Measurements from ENCODE around the gene TEX19. TPM values are rescaled to one million over a fixed set of nuclear protein-coding genes. Genes with fewer than 3 reads are reported as not detected.

TEX19 gene
- total and polyA plus RNA-seq, 10 of the 15 experiments (the other 5 are each of a cell fraction or from before 2014, with no cell fraction given), result 0.03 to 0.32 (median 0.13) TPM; not detected in 3

DNA sequence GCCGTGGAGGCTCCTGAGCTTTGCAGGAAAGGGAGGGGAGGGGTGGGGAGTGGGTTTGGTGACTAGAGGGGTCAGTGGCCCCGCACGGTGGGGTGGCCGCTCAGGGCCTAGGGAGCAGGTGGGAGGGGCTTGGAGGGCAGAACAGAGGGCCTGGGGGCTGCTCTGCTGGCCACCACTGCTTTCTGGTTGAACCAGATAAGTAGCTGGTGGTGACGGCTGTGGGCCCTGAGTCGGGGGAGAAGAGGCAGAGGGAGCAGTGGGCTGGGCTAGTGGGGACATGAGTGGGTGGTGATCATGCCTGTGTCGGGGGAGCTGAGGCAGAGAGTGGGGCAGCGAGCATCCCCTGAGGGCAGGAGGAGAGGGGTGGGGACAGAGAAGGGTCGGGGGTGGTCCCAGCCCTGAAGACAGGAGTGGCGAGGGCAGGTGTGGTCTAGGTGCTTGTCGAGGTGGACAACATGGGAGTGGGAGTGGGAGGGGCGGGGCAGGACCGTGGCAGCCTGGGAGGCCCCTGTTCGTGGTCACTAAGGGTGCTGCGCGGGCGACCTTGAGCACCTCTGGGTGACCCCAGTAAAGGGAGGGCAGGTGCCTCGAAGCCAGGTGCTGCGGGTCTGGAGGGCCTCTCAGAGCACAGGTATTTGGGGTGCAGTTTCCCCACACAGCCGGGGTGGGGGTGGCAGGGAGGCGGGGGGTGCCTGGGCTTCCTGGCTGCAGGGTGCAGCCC lies 35.4 kb upstream of the TEX19 start:
- H3K79me2 ChIP-seq (ENCODE audit: control insufficient read depth, insufficient read depth, low read length), result no peaks in the 10 kb centered on the region
- H3K27ac ChIP-seq (ENCODE audit: control insufficient read depth, insufficient read depth), result no peak overlapping the region
- SMC1A ChIA-PET (ENCODE audit: uncharacterized antibody, unreplicated experiment), result interaction anchor here (1.8 to 4.1 kb wide), 2 partner anchors 22 to 26 kb away, joined by 3 to 42 read pairs; no protein-coding TSS in a partner anchor
- no peaks in the 10 kb centered on the region; a peak in 1 of 4 replicates for H3K27me3 ChIP-seq (replicated peaks in 1 of 2; ENCODE audit: control insufficient read depth in 2 of 2, insufficient read depth in 2 of 2, low read length in 1 of 2)
- no peak overlapping the region for H3K4me3 ChIP-seq
- no TSS peak for BruUV-seq (replicated peaks)
- FAIRE-seq (no peak), ATAC-seq (no peak), DNase-seq (ENCODE audit: low read depth, low spot score) (no peak)
- RAD21 ChIA-PET (ENCODE audit: unreplicated experiment), result interaction anchor here (1.2 to 6.5 kb wide), 3 partner anchors 23 to 88 kb away, joined by 3 to 77 read pairs (median 5); no protein-coding TSS in a partner anchor
- in situ Hi-C loops (cut with MboI), result no loop called here
- intact Hi-C loops (cut with micrococcal nuclease; ENCODE audit: unreplicated experiment), result loop anchor here (2.0 kb wide), 1 partner anchor 117 kb away; no protein-coding TSS in a partner anchor
- no peak overlapping the region for H3K9ac ChIP-seq (ENCODE audit: control insufficient read depth, insufficient read depth, low read length)
- CTCF ChIA-PET, result interaction anchor here (3.0 to 6.2 kb wide), 2 partner anchors 24 to 88 kb away, joined by 15 to 94 read pairs; no protein-coding TSS in a partner anchor
- TF ChIP-seq BRCA1 (IDR thresholded peaks at IDR 0.05; ENCODE audit: low read depth, low read length) (no peak), NR2F1 (conservative IDR thresholded peaks at IDR 0.05) (peak; percentile 73)
- 31% methylated on average over 17 of the region's 21 CpGs for WGBS (ENCODE audit: insufficient coverage, insufficient replicate concordance, low lambda C conversion rate, missing lambda C conversion rate)
- no peak overlapping the region for H2AFZ ChIP-seq (ENCODE audit: control insufficient read depth, low read depth, low read length)
- no peaks in the 10 kb centered on the region; the same call in 1 of the 3 replicates for H3K9me3 ChIP-seq (replicated peaks; ENCODE audit: control insufficient read depth, insufficient read depth, low read length)
- no peaks in the 10 kb centered on the region; the same call in 1 of the 2 replicates for H3K4me1 ChIP-seq (ENCODE audit: control insufficient read depth, insufficient read depth, low read length)
- no peaks in the 10 kb centered on the region for H4K20me1 ChIP-seq (ENCODE audit: control insufficient read depth, insufficient read depth)
- POLR2A ChIA-PET, result interaction anchor here (0.6 kb wide), 1 partner anchor 15 kb away, joined by 7 read pairs; no protein-coding TSS in a partner anchor
- no peak overlapping the region for H3K4me2 ChIP-seq (ENCODE audit: control insufficient read depth, insufficient read depth)
- H3K36me3 ChIP-seq (ENCODE audit: control insufficient read depth in 2 of 2, insufficient read depth in 2 of 2, low read length in 1 of 2), result no peaks in the 10 kb centered on the region

DNA sequence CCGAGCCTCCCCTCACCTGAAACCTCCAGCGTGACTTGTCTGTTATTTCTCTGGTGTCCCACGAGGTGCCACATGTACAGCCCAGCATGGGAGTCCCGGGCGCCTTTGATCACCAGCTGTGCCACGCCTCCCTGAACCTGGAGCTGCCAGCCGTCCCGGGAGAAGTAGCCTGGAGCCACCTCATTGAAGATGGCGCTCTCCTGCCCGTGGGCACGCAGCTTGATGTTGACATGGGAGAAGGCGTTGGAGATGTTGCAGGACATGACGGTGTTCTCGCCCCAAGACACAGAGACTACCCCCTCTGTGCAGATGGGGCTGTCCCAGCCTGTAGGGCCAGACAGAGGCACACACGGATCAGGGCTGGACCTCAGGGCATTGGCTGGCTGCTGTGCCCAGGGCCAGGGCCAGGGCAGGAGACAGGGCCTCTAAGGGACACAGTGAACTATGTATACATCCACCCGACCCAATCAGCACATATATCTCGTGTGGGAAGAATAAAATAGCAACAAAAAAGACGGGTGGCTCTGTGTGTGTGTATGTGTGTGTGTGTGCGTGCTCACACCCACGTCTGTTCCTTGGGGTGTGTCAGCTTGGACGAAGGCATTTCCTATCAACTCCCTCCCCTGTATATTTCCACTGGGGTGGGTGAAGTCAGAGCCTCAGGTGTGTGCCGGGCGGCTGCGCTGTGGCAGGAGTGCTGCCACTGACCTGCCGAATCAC lies 34.3 kb upstream of the TEX19 start:
- no TSS peak for BruUV-seq (replicated peaks)
- Histone ChIP-seq H3K79me2 (ENCODE audit: control insufficient read depth, insufficient read depth, low read length) (no peaks in the 10 kb centered on the region), H3K4me3 (no peak overlapping the region), H4K20me1 (ENCODE audit: control insufficient read depth, insufficient read depth) (no peaks in the 10 kb centered on the region), H3K27ac (ENCODE audit: control insufficient read depth, insufficient read depth) (no peak overlapping the region), H3K9me3 (replicated peaks; ENCODE audit: control insufficient read depth, insufficient read depth, low read length) (no peaks in the 10 kb centered on the region; the same call in 1 of the 3 replicates), H3K36me3 (ENCODE audit: control insufficient read depth in 2 of 2, insufficient read depth in 2 of 2, low read length in 1 of 2) (no peaks in the 10 kb centered on the region), H3K27me3 (replicated peaks in 1 of 2; ENCODE audit: control insufficient read depth in 2 of 2, insufficient read depth in 2 of 2, low read length in 1 of 2) (no peaks in the 10 kb centered on the region; a peak in 1 of 4 replicates), H3K4me1 (ENCODE audit: control insufficient read depth, insufficient read depth, low read length) (no peaks in the 10 kb centered on the region; the same call in 1 of the 2 replicates), H2AFZ (ENCODE audit: control insufficient read depth, low read depth, low read length) (no peak overlapping the region), H3K9ac (ENCODE audit: control insufficient read depth, insufficient read depth, low read length) (no peak overlapping the region), H3K4me2 (ENCODE audit: control insufficient read depth, insufficient read depth) (no peak overlapping the region)
- ChIA-PET POLR2A (interaction anchor here (1.1 kb wide), 1 partner anchor 21 kb away, joined by 6 read pairs; no protein-coding TSS in a partner anchor), CTCF (interaction anchor here (1.5 to 6.2 kb wide), 2 partner anchors 25 kb away, joined by 3 to 94 read pairs; no protein-coding TSS in a partner anchor), RAD21 (ENCODE audit: unreplicated experiment) (interaction anchor here (1.7 to 6.5 kb wide), 2 partner anchors 24 to 89 kb away, joined by 5 to 77 read pairs; no protein-coding TSS in a partner anchor), SMC1A (ENCODE audit: uncharacterized antibody, unreplicated experiment) (interaction anchor here (1.1 to 4.1 kb wide), 3 partner anchors 23 to 27 kb away, joined by 3 to 42 read pairs (median 3); no protein-coding TSS in a partner anchor)
- WGBS (ENCODE audit: insufficient coverage, insufficient replicate concordance, low lambda C conversion rate, missing lambda C conversion rate), result 25% methylated on average over 23 of the region's 25 CpGs
- intact Hi-C loops (cut with micrococcal nuclease; ENCODE audit: unreplicated experiment), result no loop called here
- ATAC-seq, result peak; percentile 28; the same call in 2 of the 3 replicates
- TF ChIP-seq IKZF1 (conservative IDR thresholded peaks at IDR 0.05) (peak; percentile 37; the same call in 1 of the 2 replicates), POLR2AphosphoS2 (IDR thresholded peaks at IDR 0.05; ENCODE audit: low read depth, low read length) (no peak), NR2C1 (IDR thresholded peaks at IDR 0.05) (no peak), JUNB (IDR thresholded peaks at IDR 0.05) (no peak)
- TF ChIP-seq, protein P1, sequence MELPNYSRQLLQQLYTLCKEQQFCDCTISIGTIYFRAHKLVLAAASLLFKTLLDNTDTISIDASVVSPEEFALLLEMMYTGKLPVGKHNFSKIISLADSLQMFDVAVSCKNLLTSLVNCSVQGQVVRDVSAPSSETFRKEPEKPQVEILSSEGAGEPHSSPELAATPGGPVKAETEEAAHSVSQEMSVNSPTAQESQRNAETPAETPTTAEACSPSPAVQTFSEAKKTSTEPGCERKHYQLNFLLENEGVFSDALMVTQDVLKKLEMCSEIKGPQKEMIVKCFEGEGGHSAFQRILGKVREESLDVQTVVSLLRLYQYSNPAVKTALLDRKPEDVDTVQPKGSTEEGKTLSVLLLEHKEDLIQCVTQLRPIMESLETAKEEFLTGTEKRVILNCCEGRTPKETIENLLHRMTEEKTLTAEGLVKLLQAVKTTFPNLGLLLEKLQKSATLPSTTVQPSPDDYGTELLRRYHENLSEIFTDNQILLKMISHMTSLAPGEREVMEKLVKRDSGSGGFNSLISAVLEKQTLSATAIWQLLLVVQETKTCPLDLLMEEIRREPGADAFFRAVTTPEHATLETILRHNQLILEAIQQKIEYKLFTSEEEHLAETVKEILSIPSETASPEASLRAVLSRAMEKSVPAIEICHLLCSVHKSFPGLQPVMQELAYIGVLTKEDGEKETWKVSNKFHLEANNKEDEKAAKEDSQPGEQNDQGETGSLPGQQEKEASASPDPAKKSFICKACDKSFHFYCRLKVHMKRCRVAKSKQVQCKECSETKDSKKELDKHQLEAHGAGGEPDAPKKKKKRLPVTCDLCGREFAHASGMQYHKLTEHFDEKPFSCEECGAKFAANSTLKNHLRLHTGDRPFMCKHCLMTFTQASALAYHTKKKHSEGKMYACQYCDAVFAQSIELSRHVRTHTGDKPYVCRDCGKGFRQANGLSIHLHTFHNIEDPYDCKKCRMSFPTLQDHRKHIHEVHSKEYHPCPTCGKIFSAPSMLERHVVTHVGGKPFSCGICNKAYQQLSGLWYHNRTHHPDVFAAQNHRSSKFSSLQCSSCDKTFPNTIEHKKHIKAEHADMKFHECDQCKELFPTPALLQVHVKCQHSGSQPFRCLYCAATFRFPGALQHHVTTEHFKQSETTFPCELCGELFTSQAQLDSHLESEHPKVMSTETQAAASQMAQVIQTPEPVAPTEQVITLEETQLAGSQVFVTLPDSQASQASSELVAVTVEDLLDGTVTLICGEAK (IDR thresholded peaks at IDR 0.05; ENCODE audit: borderline replicate concordance), result no peak
- in situ Hi-C loops (cut with MboI), result no loop called here
- FAIRE-seq, result no peak
- no peak for DNase-seq (ENCODE audit: low read depth, low spot score)
